ENCODE results near the gene MCFD2.

The MCFD2 gene

DNA sequence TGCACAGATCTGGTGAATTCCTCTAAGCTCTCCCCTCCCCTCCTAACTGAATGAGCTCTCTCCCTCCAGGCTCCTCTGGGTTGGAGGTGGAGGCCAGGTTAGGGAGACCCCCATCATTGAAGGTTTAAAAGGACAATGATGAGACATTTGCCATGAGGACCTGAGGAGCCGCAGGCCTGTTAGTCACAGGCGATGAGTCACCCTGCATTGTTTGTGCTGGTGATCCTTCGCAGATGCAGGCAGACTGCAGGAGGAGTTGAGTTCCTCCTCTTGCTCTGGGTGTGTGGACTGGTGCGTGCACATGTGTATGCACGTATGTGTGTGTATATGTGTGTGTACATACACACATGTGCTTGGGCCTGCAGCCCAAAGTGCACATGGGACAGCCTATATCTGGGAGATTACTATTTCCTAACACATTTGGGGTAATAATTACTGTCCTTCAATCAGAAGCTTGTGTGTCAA lies 42.0 kb downstream of the MCFD2 start:
- Histone ChIP-seq H3K27ac (ENCODE audit: low read length) (no peak overlapping the region), H3K4me3 (ENCODE audit: low read length) (no peak overlapping the region), H3K9me3 (replicated peaks; ENCODE audit: insufficient read depth, low read length) (no peaks in the 10 kb centered on the region), H4K20me1 (ENCODE audit: insufficient read depth, low read length) (peaks cover 9% of the 10 kb centered on the region), H3K9ac (ENCODE audit: low read length) (no peak overlapping the region), H3K36me3 (replicated peaks; ENCODE audit: insufficient read depth, low read length) (no peaks in the 10 kb centered on the region), H3K79me2 (ENCODE audit: low read length) (no peaks in the 10 kb centered on the region), H2AFZ (ENCODE audit: low read length) (no peak overlapping the region), H3K27me3 (replicated peaks; ENCODE audit: insufficient read depth, low read length) (peaks cover 79% of the 10 kb centered on the region), H3K4me1 (ENCODE audit: low read length) (peaks cover 10% of the 10 kb centered on the region), H3K9me2 (replicated peaks; ENCODE audit: insufficient read depth, low read length) (no peaks in the 10 kb centered on the region), H3K4me2 (ENCODE audit: low read depth, low read length) (no peak overlapping the region), H3F3A (ENCODE audit: insufficient read depth, low read length) (peaks cover 15% of the 10 kb centered on the region)
- TF ChIP-seq EZH2phosphoT487 (IDR thresholded peaks at IDR 0.05; ENCODE audit: low read length) (no peak), EZH2 (optimal IDR thresholded peaks at IDR 0.05; ENCODE audit: low read depth, low read length) (no peak)
- TF ChIP-seq, protein P1, sequence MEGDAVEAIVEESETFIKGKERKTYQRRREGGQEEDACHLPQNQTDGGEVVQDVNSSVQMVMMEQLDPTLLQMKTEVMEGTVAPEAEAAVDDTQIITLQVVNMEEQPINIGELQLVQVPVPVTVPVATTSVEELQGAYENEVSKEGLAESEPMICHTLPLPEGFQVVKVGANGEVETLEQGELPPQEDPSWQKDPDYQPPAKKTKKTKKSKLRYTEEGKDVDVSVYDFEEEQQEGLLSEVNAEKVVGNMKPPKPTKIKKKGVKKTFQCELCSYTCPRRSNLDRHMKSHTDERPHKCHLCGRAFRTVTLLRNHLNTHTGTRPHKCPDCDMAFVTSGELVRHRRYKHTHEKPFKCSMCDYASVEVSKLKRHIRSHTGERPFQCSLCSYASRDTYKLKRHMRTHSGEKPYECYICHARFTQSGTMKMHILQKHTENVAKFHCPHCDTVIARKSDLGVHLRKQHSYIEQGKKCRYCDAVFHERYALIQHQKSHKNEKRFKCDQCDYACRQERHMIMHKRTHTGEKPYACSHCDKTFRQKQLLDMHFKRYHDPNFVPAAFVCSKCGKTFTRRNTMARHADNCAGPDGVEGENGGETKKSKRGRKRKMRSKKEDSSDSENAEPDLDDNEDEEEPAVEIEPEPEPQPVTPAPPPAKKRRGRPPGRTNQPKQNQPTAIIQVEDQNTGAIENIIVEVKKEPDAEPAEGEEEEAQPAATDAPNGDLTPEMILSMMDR (IDR thresholded peaks at IDR 0.05; ENCODE audit: low read length), result no peak
- DNase-seq, result no peak

DNA sequence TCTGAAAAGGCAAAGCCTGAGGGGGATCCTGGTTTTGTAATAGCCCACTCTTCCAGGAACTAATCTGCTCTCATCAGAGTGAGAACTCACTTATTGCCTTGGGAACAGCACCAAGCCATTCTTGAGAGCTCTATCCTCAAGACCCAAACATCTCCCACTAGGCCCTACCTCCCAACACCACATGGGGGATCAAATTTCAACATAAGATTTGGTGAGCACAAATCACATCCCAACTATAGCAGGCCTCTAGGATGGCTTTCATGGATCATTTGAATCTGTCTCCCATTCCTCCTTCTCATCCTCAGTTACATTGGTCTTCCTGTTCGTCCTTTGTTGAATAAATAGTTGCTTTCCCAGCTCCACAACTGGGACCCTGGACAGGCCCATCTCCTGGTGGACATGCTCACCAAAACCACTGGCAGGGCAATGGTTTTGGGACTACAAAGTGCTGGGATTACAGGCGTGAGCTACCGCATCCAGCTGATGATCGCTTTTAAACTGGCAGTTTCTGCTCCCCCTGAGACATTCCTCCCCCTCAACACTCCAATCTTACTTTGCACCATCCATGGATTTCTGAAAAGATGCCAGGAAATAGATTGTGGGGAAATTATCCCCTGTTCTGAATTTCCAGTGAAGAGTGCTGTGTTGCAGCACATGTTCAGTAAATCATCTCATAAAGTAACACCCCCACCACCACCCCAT lies 42.6 kb downstream of the MCFD2 start:
- Histone ChIP-seq H3K4me2 (ENCODE audit: low read depth, low read length) (no peak overlapping the region), H3K36me3 (replicated peaks; ENCODE audit: insufficient read depth, low read length) (no peaks in the 10 kb centered on the region), H3K27me3 (replicated peaks; ENCODE audit: insufficient read depth, low read length) (peaks cover 79% of the 10 kb centered on the region), H3K4me3 (ENCODE audit: low read length) (no peak overlapping the region), H3K9me3 (replicated peaks; ENCODE audit: insufficient read depth, low read length) (no peaks in the 10 kb centered on the region), H2AFZ (ENCODE audit: low read length) (no peak overlapping the region), H3K9ac (ENCODE audit: low read length) (no peak overlapping the region), H3K79me2 (ENCODE audit: low read length) (no peaks in the 10 kb centered on the region), H3K27ac (ENCODE audit: low read length) (no peak overlapping the region), H3F3A (ENCODE audit: insufficient read depth, low read length) (peaks cover 15% of the 10 kb centered on the region), H4K20me1 (ENCODE audit: insufficient read depth, low read length) (peaks cover 6% of the 10 kb centered on the region), H3K4me1 (ENCODE audit: low read length) (peaks cover 10% of the 10 kb centered on the region), H3K9me2 (replicated peaks; ENCODE audit: insufficient read depth, low read length) (no peaks in the 10 kb centered on the region)
- no peak for DNase-seq
- TF ChIP-seq EZH2phosphoT487 (IDR thresholded peaks at IDR 0.05; ENCODE audit: low read length), result no peak
- TF ChIP-seq, protein P1 (IDR thresholded peaks at IDR 0.05; ENCODE audit: low read length), result no peak
- TF ChIP-seq EZH2 (optimal IDR thresholded peaks at IDR 0.05; ENCODE audit: low read depth, low read length), result no peak

DNA sequence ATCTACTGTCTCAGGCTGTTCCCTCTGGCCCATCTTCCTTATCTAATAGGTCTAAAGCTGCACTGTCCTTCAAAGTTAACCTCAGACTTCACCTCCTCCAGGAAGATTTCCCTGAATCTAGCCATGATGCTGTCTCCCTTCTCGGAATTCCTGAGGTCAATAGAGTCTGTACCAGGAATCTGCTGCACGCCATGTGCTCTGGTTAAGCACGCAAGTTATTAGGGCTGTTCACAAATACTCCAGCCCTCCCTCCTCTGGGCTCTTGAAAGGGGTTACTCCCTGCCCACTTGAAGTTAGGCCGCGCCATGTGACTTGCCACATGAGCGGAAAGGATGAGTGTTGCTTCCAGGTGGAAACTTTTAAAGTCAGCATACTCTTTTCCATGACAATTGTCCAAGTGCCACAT lies 43.6 kb downstream of the MCFD2 start:
- TF ChIP-seq EZH2phosphoT487 (IDR thresholded peaks at IDR 0.05; ENCODE audit: low read length) (no peak), EZH2 (optimal IDR thresholded peaks at IDR 0.05; ENCODE audit: low read depth, low read length) (no peak)
- TF ChIP-seq, protein P1 (IDR thresholded peaks at IDR 0.05; ENCODE audit: low read length), result no peak
- H3F3A ChIP-seq (ENCODE audit: insufficient read depth, low read length), result peaks cover 8% of the 10 kb centered on the region
- H3K27ac ChIP-seq (ENCODE audit: low read length), result no peak overlapping the region
- H3K79me2 ChIP-seq (ENCODE audit: low read length), result no peaks in the 10 kb centered on the region
- no peaks in the 10 kb centered on the region for H3K9me3 ChIP-seq (replicated peaks; ENCODE audit: insufficient read depth, low read length)
- H3K4me1 ChIP-seq (ENCODE audit: low read length), result peaks cover 7% of the 10 kb centered on the region
- H3K4me3 ChIP-seq (ENCODE audit: low read length), result no peak overlapping the region
- no peak for DNase-seq
- H3K9me2 ChIP-seq (replicated peaks; ENCODE audit: insufficient read depth, low read length), result no peaks in the 10 kb centered on the region
- no peak overlapping the region for H3K4me2 ChIP-seq (ENCODE audit: low read depth, low read length)
- no peak overlapping the region for H2AFZ ChIP-seq (ENCODE audit: low read length)
- peaks cover 83% of the 10 kb centered on the region for H3K27me3 ChIP-seq (replicated peaks; ENCODE audit: insufficient read depth, low read length)
- peaks cover 3% of the 10 kb centered on the region; the same call in 1 of the 2 replicates for H4K20me1 ChIP-seq (ENCODE audit: insufficient read depth, low read length)
- H3K36me3 ChIP-seq (replicated peaks; ENCODE audit: insufficient read depth, low read length), result no peaks in the 10 kb centered on the region
- H3K9ac ChIP-seq (ENCODE audit: low read length), result no peak overlapping the region

All from MM.1S (cell line).